K562 (cell line): ENCODE measurements around the gene APOM. TPM values are rescaled to one million over a fixed set of nuclear protein-coding genes. Genes with fewer than 3 reads are reported as not detected.

Experiments used
- ARID1B ChIP-seq: fragments of 450-650 bp; IDR thresholded peaks from 2 replicates; pipeline ENCODE4 v1.6.1; 2016; ENCODE audit warnings: antibody characterized with exemption, mild to moderate bottlenecking, inconsistent platforms
- CHD4 ChIP-seq: fragments of 200-600 bp; sonication (generic); IDR thresholded peaks from 3 replicates; pipeline ENCODE4 v1.6.1; 2012; ENCODE audit warnings: low read depth, mild to moderate bottlenecking, mixed read lengths, low read length, inconsistent platforms; ENCODE audit not compliant: insufficient read depth, insufficient replicate concordance, poor library complexity, severe bottlenecking
- ETV1 ChIP-seq: fragments of 450-650 bp; conservative IDR thresholded peaks from 2 replicates; pipeline ENCODE4 v1.6.1; 2016; ENCODE audit warnings: missing genetic modification characterization, control low read depth, low read depth, missing compliant biosample characterization
- HMGN3 ChIP-seq: IDR thresholded peaks from 2 replicates; pipeline ENCODE4 v1.6.1; 2011; ENCODE audit warnings: borderline replicate concordance, low read depth, mild to moderate bottlenecking, mixed read lengths, low read length; ENCODE audit not compliant: insufficient read length; ENCODE audit errors: extremely low read depth
- HNRNPK ChIP-seq: fragments of 200-400 bp; formaldehyde crosslinking; IDR thresholded peaks from one replicate; pipeline ENCODE4 v1.6.1; 2018; ENCODE audit warnings: mild to moderate bottlenecking, low read depth, low read length; ENCODE audit not compliant: poor library complexity, severe bottlenecking
- HNRNPUL1 ChIP-seq: fragments of 200-400 bp; formaldehyde crosslinking; IDR thresholded peaks from 2 replicates; pipeline ENCODE4 v1.6.1; 2017; ENCODE audit warnings: low read length
- KLF10 ChIP-seq: fragments of 250-450 bp; sonication (Bioruptor Pico); IDR thresholded peaks from 2 replicates; pipeline ENCODE4 v1.6.1; 2021; ENCODE audit warnings: matching md5 sums
- KLF16 ChIP-seq: IDR thresholded peaks from 2 replicates; pipeline ENCODE4 v1.6.1; 2016; ENCODE audit warnings: antibody characterized with exemption
- MAFG ChIP-seq: fragments of 450-650 bp; conservative IDR thresholded peaks from 2 replicates; pipeline ENCODE4 v1.6.1; 2016; ENCODE audit warnings: missing genetic modification characterization, missing compliant biosample characterization
- MEF2D ChIP-seq: conservative IDR thresholded peaks from 2 replicates; pipeline ENCODE4 v1.6.1; 2016; ENCODE audit warnings: low read depth, missing genetic modification characterization, missing compliant biosample characterization
- NEUROD1 ChIP-seq: fragments of 150-350 bp; IDR thresholded peaks from 2 replicates; pipeline ENCODE4 v1.6.1; 2014; ENCODE audit warnings: borderline replicate concordance, low read length, low read depth; ENCODE audit not compliant: partially characterized antibody
- RNF2 ChIP-seq: sonication (generic); IDR thresholded peaks from 2 replicates; pipeline ENCODE4 v1.6.1; 2016
- STAT5B ChIP-seq: fragments of 250-450 bp; sonication (Bioruptor Pico); IDR thresholded peaks from 2 replicates; pipeline ENCODE4 v1.8.0; 2021; ENCODE audit warnings: mild to moderate bottlenecking, inconsistent platforms
- TAF9B ChIP-seq: fragments of 450-650 bp; IDR thresholded peaks from 2 replicates; pipeline ENCODE4 v1.6.1; 2018; ENCODE audit warnings: mild to moderate bottlenecking; ENCODE audit not compliant: partially characterized antibody
- ZNF197 ChIP-seq: fragments of 200-800 bp; sonication (Bioruptor generic); IDR thresholded peaks from 2 replicates; pipeline ENCODE4 v1.6.1; 2016; ENCODE audit warnings: low read depth, missing genetic modification characterization, missing compliant biosample characterization
- ZNF224 ChIP-seq: sonication (generic); formaldehyde crosslinking; IDR thresholded peaks from 2 replicates; pipeline ENCODE4 v1.8.0; 2022; ENCODE audit warnings: mild to moderate bottlenecking, missing genetic modification reagents
- ZNF766 ChIP-seq: fragments of 200-800 bp; sonication (Bioruptor generic); conservative IDR thresholded peaks from 2 replicates; pipeline ENCODE4 v1.6.1; 2016; ENCODE audit warnings: missing genetic modification characterization, missing compliant biosample characterization
- polyA plus RNA-seq, 8 experiments: library from polyadenylated mRNA; depleted of rRNA in 4 of 8; stranded (reverse) in 5 of 8; unstranded in 3 of 8; fragments of >200 nt; fragmentation: Nextera tagmentation in 2 of 8; fragmentation: Illumina TruSeq in 1 of 8; extraction: Ambion mirVana in 2 of 8; extraction: Trizol in 1 of 8; gene quantifications; 2 replicates each; pipeline versions ENCODE4 v1.2.1 to v1.2.3, GENCODE V29; 2011 to 2014; ENCODE audit warnings: inconsistent platforms in 1 of 8, missing spikeins in 1 of 8
- total RNA-seq, 7 experiments: library from RNA; depleted of rRNA in 6 of 7; stranded (reverse); fragments of >200 nt in 6 of 7; fragmentation: Illumina TruSeq in 2 of 7; extraction: Trizol in 2 of 7; gene quantifications; 2 replicates each; pipeline versions ENCODE4 v1.2.1 to v1.2.3, GENCODE V29; 2011 to 2021; ENCODE audit warnings: low replicate concordance in 1 of 7
- TF ChIP-seq, protein P1 (sequence below), 2 experiments: fragments of 450-650 bp in 1 of 2; IDR thresholded peaks; 2 replicates each; pipeline ENCODE4 v1.6.1; 2011 to 2017; ENCODE audit warnings: low read depth in 2 of 2, antibody characterized with exemption in 1 of 2, borderline replicate concordance in 1 of 2, low read length in 1 of 2, mild to moderate bottlenecking in 1 of 2, mixed read lengths in 1 of 2; ENCODE audit not compliant: control insufficient read depth in 1 of 2
- TF ChIP-seq, protein P2 (sequence below): fragments of 250-450 bp; sonication (Bioruptor Pico); IDR thresholded peaks from 2 replicates; pipeline ENCODE4 v1.4.0; 2020; ENCODE audit warnings: mild to moderate bottlenecking, moderate library complexity
- TF ChIP-seq, protein P3 (sequence below): sonication (generic); IDR thresholded peaks from 2 replicates; pipeline ENCODE4 v1.6.1; 2016

Gene APOM
- total and polyA plus RNA-seq, 9 of the 15 experiments (the other 6 are each of a cell fraction or from before 2014, with no cell fraction given) = 5.7 to 24.3 (median 10.4) TPM

DNA sequence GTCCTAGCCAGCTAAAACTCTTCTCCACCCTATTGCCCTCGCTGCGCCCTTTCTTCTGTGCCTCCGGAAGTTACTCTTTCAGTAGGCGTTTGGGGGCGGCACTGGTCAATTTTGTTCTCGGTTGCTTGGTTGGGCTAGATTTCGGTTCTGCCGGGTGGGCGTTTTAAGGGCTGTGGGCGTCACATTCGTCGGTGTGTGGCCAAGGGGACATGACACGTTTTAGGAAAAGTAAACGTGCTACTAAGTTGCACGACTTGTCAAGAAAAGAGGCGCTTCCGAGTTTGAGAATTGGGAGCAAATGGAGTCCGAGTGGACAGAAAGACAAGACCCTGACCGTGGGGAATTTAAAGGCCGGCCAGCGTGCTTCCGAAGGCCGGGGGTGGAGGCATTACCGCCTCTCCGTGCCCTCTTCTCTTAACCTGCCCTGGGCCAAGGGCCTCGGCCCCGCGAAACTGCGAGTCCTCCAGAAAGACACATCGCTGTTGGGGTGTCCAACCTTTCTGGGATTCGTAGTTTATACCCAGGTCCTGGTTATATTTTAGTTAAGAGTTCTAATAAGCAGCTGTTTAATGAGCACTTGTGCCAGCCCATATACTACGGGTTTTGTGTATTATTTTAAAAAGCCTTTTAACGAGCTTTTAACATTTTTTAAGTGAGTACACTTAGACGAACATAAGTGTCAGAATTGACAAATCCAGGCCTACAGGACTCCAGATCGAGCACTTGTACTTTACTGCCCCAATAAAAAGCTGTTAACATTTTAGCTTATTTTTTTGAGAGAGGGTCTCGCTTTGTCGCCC lies 2.6 kb upstream of the APOM start (continued):
- TF ChIP-seq, protein P1, sequence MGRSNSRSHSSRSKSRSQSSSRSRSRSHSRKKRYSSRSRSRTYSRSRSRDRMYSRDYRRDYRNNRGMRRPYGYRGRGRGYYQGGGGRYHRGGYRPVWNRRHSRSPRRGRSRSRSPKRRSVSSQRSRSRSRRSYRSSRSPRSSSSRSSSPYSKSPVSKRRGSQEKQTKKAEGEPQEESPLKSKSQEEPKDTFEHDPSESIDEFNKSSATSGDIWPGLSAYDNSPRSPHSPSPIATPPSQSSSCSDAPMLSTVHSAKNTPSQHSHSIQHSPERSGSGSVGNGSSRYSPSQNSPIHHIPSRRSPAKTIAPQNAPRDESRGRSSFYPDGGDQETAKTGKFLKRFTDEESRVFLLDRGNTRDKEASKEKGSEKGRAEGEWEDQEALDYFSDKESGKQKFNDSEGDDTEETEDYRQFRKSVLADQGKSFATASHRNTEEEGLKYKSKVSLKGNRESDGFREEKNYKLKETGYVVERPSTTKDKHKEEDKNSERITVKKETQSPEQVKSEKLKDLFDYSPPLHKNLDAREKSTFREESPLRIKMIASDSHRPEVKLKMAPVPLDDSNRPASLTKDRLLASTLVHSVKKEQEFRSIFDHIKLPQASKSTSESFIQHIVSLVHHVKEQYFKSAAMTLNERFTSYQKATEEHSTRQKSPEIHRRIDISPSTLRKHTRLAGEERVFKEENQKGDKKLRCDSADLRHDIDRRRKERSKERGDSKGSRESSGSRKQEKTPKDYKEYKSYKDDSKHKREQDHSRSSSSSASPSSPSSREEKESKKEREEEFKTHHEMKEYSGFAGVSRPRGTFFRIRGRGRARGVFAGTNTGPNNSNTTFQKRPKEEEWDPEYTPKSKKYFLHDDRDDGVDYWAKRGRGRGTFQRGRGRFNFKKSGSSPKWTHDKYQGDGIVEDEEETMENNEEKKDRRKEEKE (IDR thresholded peaks at IDR 0.05; ENCODE audit: borderline replicate concordance in 1 of 2, control insufficient read depth in 1 of 2, low read depth in 2 of 2, low read length in 1 of 2) = 0 out of 4 replicates have a peak, but pooled peaks of 1 of the 2 experiments have one; percentile 59
- TF ChIP-seq TAF9B = no peak
- TF ChIP-seq, protein P2, sequence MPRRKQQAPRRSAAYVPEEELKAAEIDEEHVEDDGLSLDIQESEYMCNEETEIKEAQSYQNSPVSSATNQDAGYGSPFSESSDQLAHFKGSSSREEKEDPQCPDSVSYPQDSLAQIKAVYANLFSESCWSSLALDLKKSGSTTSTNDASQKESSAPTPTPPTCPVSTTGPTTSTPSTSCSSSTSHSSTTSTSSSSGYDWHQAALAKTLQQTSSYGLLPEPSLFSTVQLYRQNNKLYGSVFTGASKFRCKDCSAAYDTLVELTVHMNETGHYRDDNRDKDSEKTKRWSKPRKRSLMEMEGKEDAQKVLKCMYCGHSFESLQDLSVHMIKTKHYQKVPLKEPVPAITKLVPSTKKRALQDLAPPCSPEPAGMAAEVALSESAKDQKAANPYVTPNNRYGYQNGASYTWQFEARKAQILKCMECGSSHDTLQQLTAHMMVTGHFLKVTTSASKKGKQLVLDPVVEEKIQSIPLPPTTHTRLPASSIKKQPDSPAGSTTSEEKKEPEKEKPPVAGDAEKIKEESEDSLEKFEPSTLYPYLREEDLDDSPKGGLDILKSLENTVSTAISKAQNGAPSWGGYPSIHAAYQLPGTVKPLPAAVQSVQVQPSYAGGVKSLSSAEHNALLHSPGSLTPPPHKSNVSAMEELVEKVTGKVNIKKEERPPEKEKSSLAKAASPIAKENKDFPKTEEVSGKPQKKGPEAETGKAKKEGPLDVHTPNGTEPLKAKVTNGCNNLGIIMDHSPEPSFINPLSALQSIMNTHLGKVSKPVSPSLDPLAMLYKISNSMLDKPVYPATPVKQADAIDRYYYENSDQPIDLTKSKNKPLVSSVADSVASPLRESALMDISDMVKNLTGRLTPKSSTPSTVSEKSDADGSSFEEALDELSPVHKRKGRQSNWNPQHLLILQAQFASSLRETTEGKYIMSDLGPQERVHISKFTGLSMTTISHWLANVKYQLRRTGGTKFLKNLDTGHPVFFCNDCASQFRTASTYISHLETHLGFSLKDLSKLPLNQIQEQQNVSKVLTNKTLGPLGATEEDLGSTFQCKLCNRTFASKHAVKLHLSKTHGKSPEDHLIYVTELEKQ (CRISPR knock-in tag) = no peak
- no peak; the same call in none of the 2 replicates for TF ChIP-seq MEF2D (tag)
- peak; percentile 100 for TF ChIP-seq ETV1 (tag)
- TF ChIP-seq RNF2 = no peak
- peak; percentile 20 for TF ChIP-seq CHD4
- TF ChIP-seq, protein P3, sequence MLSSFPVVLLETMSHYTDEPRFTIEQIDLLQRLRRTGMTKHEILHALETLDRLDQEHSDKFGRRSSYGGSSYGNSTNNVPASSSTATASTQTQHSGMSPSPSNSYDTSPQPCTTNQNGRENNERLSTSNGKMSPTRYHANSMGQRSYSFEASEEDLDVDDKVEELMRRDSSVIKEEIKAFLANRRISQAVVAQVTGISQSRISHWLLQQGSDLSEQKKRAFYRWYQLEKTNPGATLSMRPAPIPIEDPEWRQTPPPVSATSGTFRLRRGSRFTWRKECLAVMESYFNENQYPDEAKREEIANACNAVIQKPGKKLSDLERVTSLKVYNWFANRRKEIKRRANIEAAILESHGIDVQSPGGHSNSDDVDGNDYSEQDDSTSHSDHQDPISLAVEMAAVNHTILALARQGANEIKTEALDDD = peak; percentile 68; the same call in 1 of the 2 replicates
- no peak for TF ChIP-seq MAFG (tag)
- TF ChIP-seq HMGN3 = no peak
- no peak for TF ChIP-seq ARID1B
- 0 out of 2 replicates have a peak, but pooled peaks have one; percentile 9 for TF ChIP-seq KLF10 (CRISPR knock-in tag)
- peak; percentile 64 for TF ChIP-seq ZNF197 (CRISPR knock-in tag)
- 0 out of 2 replicates have a peak, but pooled peaks have one; percentile 49 for TF ChIP-seq KLF16
- TF ChIP-seq STAT5B (CRISPR knock-in tag) = no peak
- peak; percentile 87; the same call in 1 of the 2 replicates for TF ChIP-seq HNRNPUL1
- TF ChIP-seq HNRNPK = no peak
- TF ChIP-seq ZNF766 (CRISPR knock-in tag) = no peak
- TF ChIP-seq ZNF224 (CRISPR knock-in tag) = peak; percentile 74; the same call in 1 of the 2 replicates
- TF ChIP-seq NEUROD1 = no peak
